HG03378 (cell line): Measurements from ENCODE around the gene C1orf159.
"Not testable (repeated sequence)": the region's sequence is repeated elsewhere in the genome, so short reads cannot be mapped to it uniquely, and the experiment has no call there.

Experiments used
- ATAC-seq: cut with Tn5 transposase; IDR thresholded peaks from one replicate; pipeline ENCODE4 v1.9.1; 2021; ENCODE audit warnings: mild to moderate bottlenecking, moderate library complexity; ENCODE audit not compliant: unreplicated experiment

C1orf159 gene

DNA sequence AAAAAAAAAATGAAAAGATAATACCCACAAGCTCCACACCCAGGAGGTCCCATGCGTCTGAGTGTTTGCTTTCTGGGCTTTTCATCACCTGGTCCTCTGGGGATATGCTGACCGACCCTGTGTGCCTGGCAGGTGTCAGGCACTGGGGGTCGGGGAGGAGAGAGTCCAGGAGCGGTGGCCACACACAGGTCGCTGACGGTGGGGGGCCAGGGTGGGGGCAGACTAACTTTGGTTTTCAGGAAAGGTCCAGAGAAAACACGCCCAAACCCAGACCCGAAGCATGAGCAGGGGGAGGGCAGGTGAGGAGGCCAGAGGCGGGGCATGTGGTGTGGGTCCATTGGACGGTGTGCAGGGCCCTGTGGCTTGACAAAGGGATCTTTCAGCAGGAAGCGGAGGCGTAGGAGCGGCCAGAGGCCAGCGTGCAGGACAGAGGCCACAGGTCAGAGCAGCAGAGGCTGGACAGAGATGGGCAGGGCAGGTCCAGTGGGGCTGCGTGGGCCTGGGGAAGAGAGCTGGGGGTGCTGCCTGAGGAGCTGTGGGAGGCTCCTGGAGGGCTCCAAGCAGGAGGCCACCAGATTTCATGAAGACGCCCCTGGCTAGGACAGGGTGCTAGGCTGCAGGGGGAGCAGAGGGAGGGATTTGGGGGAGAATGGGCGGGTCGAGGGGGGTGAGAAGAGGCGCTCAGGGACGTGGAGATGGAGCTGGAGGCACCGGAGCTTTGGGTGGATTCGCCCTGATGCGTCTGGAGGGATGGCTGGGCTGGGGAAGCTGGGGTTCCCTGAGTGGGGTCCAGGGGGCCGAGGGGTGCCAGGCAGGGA lies 57.6 kb downstream of the C1orf159 start:
- ATAC-seq, result no peak

DNA sequence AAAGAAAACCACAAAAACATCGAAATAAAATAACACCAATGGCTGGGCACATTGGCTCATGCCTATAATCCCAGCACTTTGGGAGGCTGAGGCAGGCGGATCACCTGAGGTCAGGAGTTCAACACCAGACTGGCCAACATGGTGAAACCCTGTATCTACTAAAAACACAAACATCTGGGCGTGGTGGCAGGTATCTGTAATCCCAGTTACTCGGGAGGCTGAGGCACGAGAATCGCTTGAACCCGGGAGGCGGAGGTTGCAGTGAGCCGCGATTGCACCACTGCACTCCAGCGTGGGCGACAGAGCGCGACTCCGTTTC lies 58.2 kb downstream of the C1orf159 start:
- not testable (repeated sequence) for ATAC-seq

GRCh38 chr1:1055841-1056736 lies 59.8 kb downstream of the C1orf159 start:
- no peak for ATAC-seq

DNA sequence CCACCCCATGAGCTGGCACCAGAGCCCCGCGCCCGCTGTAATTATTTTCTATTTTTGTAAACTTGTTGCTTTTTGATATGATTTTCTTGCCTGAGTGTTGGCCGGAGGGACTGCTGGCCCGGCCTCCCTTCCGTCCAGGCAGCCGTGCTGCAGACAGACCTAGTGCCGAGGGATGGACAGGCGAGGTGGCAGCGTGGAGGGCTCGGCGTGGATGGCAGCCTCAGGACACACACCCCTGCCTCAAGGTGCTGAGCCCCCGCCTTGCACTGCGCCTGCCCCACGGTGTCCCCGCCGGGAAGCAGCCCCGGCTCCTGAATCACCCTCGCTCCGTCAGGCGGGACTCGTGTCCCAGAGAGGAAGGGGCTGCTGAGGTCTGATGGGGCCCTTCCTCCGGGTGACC lies 60.9 kb downstream of the C1orf159 start:
- ATAC-seq, result no peak

DNA sequence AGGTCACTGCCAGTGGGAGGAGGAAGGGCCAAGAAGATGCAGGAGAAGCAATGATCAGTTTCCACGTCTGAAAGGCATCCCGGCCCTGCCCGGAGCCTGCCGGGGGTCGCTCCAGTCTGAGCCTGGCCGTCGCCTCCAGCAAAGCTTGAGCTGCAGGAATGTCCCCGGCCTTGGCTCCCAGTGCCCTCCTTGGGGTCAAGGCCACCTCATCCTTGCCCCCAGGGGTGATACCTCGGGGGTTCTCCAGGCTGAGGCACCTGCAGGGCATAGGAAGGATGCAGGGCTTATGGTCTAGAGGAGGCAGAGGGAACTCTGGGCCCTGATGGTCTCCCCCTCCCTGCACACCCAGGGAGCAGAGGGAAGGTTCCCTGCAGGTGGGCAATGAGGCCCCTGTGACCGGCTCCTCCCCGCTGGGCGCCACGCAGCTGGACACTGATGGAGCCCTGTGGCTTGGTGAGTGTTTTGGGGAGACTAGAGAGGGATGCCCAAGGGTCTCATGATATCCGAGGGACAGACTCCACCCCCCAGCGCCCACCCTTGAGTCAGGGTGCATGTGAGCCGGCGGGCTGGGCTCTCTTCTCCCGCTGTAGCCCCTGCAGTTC lies 61.7 kb downstream of the C1orf159 start:
- no peak for ATAC-seq

- ATAC-seq, result no peak
Observed at GRCh38 chr1:1053682-1054081, 62.2 kb downstream of the C1orf159 start.

- ATAC-seq, result no peak
Observed at GRCh38 chr1:1053022-1053421, 62.9 kb downstream of the C1orf159 start.

- no peak for ATAC-seq
Observed at GRCh38 chr1:1052003-1052840, 63.7 kb downstream of the C1orf159 start.

DNA sequence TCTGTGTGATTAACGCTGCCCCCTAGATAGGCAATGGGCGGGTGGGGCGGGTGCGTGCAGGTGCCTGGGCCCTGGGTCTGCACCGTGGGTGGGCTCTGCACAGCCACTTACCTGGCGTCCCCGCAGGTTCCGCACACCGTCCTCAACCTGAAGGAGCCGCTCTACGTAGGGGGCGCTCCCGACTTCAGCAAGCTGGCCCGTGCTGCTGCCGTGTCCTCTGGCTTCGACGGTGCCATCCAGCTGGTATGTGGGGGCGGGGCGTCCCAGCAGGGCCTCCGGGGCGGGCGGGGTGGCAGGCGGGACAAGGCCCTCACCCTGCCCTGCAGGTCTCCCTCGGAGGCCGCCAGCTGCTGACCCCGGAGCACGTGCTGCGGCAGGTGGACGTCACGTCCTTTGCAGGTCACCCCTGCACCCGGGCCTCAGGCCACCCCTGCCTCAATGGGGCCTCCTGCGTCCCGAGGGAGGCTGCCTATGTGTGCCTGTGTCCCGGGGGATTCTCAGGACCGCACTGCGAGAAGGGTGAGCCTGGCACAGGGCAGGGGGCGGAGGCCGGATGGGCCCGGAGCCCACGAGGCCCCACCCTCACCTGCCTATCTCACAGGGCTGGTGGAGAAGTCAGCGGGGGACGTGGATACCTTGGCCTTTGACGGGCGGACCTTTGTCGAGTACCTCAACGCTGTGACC lies 64.6 kb downstream of the C1orf159 start:
- ATAC-seq, result no peak

- no peak for ATAC-seq
Observed at GRCh38 chr1:1050577-1051052, 65.3 kb downstream of the C1orf159 start.

DNA sequence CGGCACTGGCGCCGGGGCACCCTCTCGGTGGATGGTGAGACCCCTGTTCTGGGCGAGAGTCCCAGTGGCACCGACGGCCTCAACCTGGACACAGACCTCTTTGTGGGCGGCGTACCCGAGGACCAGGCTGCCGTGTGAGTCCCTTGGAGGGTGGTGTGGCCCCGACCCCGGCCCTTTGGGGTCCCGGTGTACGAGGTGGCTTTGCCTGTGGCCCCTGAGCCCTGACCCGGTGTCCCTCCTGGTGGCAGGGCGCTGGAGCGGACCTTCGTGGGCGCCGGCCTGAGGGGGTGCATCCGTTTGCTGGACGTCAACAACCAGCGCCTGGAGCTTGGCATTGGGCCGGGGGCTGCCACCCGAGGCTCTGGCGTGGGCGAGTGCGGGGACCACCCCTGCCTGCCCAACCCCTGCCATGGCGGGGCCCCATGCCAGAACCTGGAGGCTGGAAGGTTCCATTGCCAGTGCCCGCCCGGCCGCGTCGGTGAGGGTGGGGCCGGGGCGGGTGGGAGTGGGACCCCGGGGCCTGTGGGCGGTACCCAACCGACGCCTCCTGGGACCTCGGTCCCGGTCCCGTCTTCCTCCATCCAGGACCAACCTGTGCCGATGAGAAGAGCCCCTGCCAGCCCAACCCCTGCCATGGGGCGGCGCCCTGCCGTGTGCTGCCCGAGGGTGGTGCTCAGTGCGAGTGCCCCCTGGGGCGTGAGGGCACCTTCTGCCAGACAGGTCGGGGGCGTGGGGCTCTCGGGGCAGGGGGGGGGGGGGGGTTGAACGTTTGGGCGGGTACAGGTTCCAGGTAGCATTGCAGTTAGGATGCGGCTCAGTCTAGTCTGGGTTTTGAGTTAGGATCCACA lies 66.3 kb downstream of the C1orf159 start:
- no peak for ATAC-seq

DNA sequence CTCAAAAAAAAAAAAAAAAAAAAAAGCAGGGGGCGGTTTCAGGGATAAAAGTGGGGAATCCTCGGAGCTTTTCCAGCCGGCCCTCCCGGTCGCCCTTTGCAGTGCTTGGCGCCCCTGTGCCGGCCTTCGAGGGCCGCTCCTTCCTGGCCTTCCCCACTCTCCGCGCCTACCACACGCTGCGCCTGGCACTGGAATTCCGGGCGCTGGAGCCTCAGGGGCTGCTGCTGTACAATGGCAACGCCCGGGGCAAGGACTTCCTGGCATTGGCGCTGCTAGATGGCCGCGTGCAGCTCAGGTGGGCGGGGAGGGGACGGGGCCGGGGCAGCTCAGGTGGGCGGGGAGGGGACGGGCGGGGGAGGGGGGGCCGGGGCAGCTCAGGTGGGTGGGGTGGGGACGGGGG lies 67.1 kb downstream of the C1orf159 start:
- ATAC-seq, result no peak

DNA sequence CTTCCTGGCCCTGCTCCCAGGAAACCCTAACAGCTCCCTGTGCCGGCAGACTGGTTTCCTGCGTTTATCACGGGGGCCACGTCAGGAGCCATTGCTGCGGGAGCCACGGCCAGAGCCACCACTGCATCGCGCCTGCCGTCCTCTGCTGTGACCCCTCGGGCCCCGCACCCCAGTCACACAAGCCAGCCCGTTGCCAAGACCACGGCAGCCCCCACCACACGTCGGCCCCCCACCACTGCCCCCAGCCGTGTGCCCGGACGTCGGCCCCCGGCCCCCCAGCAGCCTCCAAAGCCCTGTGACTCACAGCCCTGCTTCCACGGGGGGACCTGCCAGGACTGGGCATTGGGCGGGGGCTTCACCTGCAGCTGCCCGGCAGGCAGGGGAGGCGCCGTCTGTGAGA lies 67.9 kb downstream of the C1orf159 start:
- ATAC-seq, result no peak

DNA sequence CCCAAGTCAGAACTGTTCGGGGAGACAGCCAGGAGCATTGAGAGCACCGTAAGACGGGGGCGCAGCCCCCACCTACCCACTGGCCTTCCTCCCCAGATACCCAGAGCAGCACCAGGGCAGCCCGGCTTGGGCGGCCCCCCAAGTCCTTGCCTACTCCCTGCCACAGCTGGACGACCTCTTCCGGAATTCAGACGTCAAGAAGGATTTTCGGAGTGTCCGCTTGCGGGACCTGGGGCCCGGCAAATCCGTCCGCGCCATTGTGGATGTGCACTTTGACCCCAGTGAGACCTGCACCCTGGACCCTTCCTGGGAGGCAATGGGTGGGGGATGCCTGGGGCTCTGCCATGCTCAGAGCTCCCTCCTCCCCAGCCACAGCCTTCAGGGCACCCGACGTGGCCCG lies 68.5 kb downstream of the C1orf159 start:
- no peak for ATAC-seq

DNA sequence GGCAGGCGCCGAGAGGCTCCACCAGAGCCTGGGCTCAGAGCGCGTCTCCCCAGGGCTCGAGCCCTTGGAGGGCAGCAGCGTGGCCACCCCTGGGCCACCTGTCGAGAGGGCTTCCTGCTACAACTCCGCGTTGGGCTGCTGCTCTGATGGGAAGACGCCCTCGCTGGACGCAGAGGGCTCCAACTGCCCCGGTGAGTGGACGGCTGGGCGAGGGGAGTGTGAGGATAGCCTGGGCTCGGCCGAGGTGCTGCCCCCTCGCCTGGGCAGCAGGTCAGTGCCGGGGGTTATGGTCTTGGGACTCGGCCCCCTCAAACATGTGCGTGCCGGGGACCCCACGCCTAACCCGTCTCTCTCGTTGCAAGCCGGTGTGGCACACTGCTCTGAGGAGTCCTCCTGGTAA lies 69.1 kb downstream of the C1orf159 start:
- ATAC-seq, result no peak

DNA sequence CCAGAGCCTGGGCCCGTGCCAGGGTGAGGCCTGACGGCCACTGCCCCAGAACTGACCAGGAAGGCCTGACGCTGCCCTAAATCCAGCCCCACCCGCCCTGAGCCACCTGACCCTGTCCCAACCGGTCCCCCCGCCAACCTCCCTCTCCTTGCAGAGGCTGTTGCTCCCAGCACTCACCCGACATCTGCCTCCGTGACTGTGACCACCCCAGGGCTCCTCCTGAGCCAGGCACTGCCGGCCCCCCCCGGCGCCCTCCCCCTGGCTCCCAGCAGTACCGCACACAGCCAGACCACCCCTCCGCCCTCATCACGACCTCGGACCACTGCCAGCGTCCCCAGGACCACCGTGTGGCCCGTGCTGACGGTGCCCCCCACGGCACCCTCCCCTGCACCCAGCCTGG lies 69.6 kb downstream of the C1orf159 start:
- no peak for ATAC-seq

DNA sequence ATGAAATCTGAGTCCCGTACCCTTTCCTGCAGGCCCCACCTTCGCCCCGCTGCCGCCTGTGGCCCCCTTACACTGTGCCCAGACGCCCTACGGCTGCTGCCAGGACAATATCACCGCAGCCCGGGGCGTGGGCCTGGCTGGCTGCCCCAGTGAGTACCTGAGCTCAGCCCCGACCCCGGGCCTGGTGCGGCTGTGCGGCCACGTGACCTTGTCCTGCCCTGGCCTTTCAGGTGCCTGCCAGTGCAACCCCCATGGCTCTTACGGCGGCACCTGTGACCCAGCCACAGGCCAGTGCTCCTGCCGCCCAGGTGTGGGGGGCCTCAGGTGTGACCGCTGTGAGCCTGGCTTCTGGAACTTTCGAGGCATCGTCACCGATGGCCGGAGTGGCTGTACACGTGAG lies 70.8 kb downstream of the C1orf159 start:
- no peak for ATAC-seq

DNA sequence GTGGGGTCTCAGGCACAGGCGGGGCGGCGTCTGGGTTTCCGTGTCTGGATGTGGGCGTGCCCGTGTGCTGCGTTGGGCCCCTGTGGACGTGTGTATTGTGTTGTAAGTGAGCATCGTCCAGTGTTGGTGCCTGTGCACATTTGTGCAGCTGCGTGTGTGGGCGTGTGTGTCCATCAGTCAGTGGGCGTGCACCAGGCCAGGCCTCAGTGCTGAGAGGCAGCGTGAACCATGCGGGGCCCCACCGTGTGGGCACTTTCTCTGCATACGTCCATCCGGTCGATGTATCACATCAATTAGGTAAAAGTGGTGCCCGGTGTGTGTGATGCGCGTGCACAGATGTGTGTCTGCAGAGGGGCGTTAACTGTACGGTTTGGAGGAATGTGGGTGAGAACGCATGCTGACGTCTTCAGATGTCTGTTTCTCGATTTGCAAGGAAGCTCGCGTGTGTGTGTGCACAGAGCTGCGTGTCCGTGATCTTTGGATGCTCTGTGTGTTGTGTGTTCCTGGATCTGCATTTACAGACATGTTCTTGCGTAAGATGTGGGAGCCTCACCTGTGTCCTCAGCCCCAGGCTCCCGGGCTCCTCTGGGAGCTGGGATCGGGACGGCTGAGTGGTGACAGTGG lies 71.3 kb downstream of the C1orf159 start:
- ATAC-seq, result no peak

- no peak for ATAC-seq
Observed at GRCh38 chr1:1043921-1044320, 72.0 kb downstream of the C1orf159 start.
